ENCODE results near the gene LMBRD2.

Gene LMBRD2

GRCh38 chr5:36108758-36109460, 42.8 kb downstream of the LMBRD2 start:
- Mint-ChIP-seq H3K27ac (no peak overlapping the region), H3K9me3 (no peaks in the 10 kb centered on the region), H3K4me1 (ENCODE audit: low read depth) (peaks cover 5% of the 10 kb centered on the region), H3K27me3 (ENCODE audit: low read depth) (no peaks in the 10 kb centered on the region), H3K36me3 (ENCODE audit: low read depth) (peaks cover 32% of the 10 kb centered on the region), H3K4me3 (no peak overlapping the region)
- no peak for DNase-seq (ENCODE audit: low spot score)

GRCh38 chr5:36105819-36106218, 45.9 kb downstream of the LMBRD2 start:
- peaks cover 32% of the 10 kb centered on the region for H3K36me3 Mint-ChIP-seq (ENCODE audit: low read depth)

GRCh38 chr5:36099748-36100147, 51.9 kb downstream of the LMBRD2 start:
- H3K27ac Mint-ChIP-seq = no peak overlapping the region
- H3K27me3 Mint-ChIP-seq (ENCODE audit: low read depth) = no peaks in the 10 kb centered on the region
- no peaks in the 10 kb centered on the region for H3K4me1 Mint-ChIP-seq (ENCODE audit: low read depth)
- DNase-seq (ENCODE audit: low spot score) = no peak
- H3K36me3 Mint-ChIP-seq (ENCODE audit: low read depth) = peaks cover 3% of the 10 kb centered on the region
- no peak overlapping the region for H3K4me3 Mint-ChIP-seq
- no peaks in the 10 kb centered on the region for H3K9me3 Mint-ChIP-seq

More at GRCh38 chr5:36105819-36106218, 45.9 kb downstream of the LMBRD2 start:
- Mint-ChIP-seq H3K27ac (no peak overlapping the region), H3K4me1 (ENCODE audit: low read depth) (no peaks in the 10 kb centered on the region), H3K9me3 (no peaks in the 10 kb centered on the region), H3K27me3 (ENCODE audit: low read depth) (no peaks in the 10 kb centered on the region), H3K4me3 (no peak overlapping the region)
- DNase-seq (ENCODE audit: low spot score) = no peak

GRCh38 chr5:36096486-36096885, 55.2 kb downstream of the LMBRD2 start:
- DNase-seq (ENCODE audit: low spot score) = no peak
- no peaks in the 10 kb centered on the region for H3K36me3 Mint-ChIP-seq (ENCODE audit: low read depth)
- no peaks in the 10 kb centered on the region for H3K9me3 Mint-ChIP-seq
- no peak overlapping the region for H3K4me3 Mint-ChIP-seq
- H3K27ac Mint-ChIP-seq = no peak overlapping the region
- H3K27me3 Mint-ChIP-seq (ENCODE audit: low read depth) = no peaks in the 10 kb centered on the region
- H3K4me1 Mint-ChIP-seq (ENCODE audit: low read depth) = no peaks in the 10 kb centered on the region

GRCh38 chr5:36089989-36090388, 61.7 kb downstream of the LMBRD2 start:
- DNase-seq (ENCODE audit: low spot score) = no peak
- H3K9me3 Mint-ChIP-seq = no peaks in the 10 kb centered on the region
- H3K4me3 Mint-ChIP-seq = no peak overlapping the region
- no peaks in the 10 kb centered on the region for H3K4me1 Mint-ChIP-seq (ENCODE audit: low read depth)
- H3K27me3 Mint-ChIP-seq (ENCODE audit: low read depth) = no peaks in the 10 kb centered on the region
- no peaks in the 10 kb centered on the region for H3K36me3 Mint-ChIP-seq (ENCODE audit: low read depth)
- H3K27ac Mint-ChIP-seq = no peak overlapping the region

GRCh38 chr5:36079200-36079781, 72.4 kb downstream of the LMBRD2 start:
- H3K4me3 Mint-ChIP-seq = no peak overlapping the region
- H3K9me3 Mint-ChIP-seq = no peaks in the 10 kb centered on the region
- DNase-seq (ENCODE audit: low spot score) = no peak

GRCh38 chr5:36078430-36078829, 73.3 kb downstream of the LMBRD2 start:
- DNase-seq (ENCODE audit: low spot score) = no peak
- Mint-ChIP-seq H3K36me3 (ENCODE audit: low read depth) (no peaks in the 10 kb centered on the region), H3K4me3 (no peak overlapping the region), H3K27ac (no peak overlapping the region), H3K9me3 (no peaks in the 10 kb centered on the region), H3K27me3 (ENCODE audit: low read depth) (peaks cover 17% of the 10 kb centered on the region), H3K4me1 (ENCODE audit: low read depth) (peaks cover 1% of the 10 kb centered on the region)

More at GRCh38 chr5:36079200-36079781, 72.4 kb downstream of the LMBRD2 start:
- Mint-ChIP-seq H3K4me1 (ENCODE audit: low read depth) (no peaks in the 10 kb centered on the region), H3K27me3 (ENCODE audit: low read depth) (peaks cover 20% of the 10 kb centered on the region), H3K27ac (no peak overlapping the region), H3K36me3 (ENCODE audit: low read depth) (no peaks in the 10 kb centered on the region)

GRCh38 chr5:36073595-36074216, 78.0 kb downstream of the LMBRD2 start:
- peaks cover 7% of the 10 kb centered on the region for H3K4me1 Mint-ChIP-seq (ENCODE audit: low read depth)
- no peak overlapping the region for H3K4me3 Mint-ChIP-seq
- no peak for DNase-seq (ENCODE audit: low spot score)
- H3K36me3 Mint-ChIP-seq (ENCODE audit: low read depth) = no peaks in the 10 kb centered on the region
- H3K27me3 Mint-ChIP-seq (ENCODE audit: low read depth) = peaks cover 28% of the 10 kb centered on the region
- H3K9me3 Mint-ChIP-seq = no peaks in the 10 kb centered on the region
- H3K27ac Mint-ChIP-seq = no peak overlapping the region

- DNase-seq (ENCODE audit: low spot score) = no peak
- H3K4me3 Mint-ChIP-seq = peak overlapping the region; percentile 79
- H3K36me3 Mint-ChIP-seq (ENCODE audit: low read depth) = no peaks in the 10 kb centered on the region
- no peaks in the 10 kb centered on the region for H3K9me3 Mint-ChIP-seq
- H3K27ac Mint-ChIP-seq = peak overlapping the region; percentile 45
- peaks cover 7% of the 10 kb centered on the region for H3K4me1 Mint-ChIP-seq (ENCODE audit: low read depth)
- peaks cover 45% of the 10 kb centered on the region for H3K27me3 Mint-ChIP-seq (ENCODE audit: low read depth)
These were observed 80.8 kb downstream of the LMBRD2 start for GRCh38 chr5:36070687-36071571.

- Mint-ChIP-seq H3K36me3 (ENCODE audit: low read depth) (no peaks in the 10 kb centered on the region), H3K4me3 (no peak overlapping the region), H3K27ac (no peak overlapping the region), H3K4me1 (ENCODE audit: low read depth) (peaks cover 7% of the 10 kb centered on the region), H3K9me3 (no peaks in the 10 kb centered on the region), H3K27me3 (ENCODE audit: low read depth) (peaks cover 55% of the 10 kb centered on the region)
- no peak for DNase-seq (ENCODE audit: low spot score)
These were observed 82.9 kb downstream of the LMBRD2 start for GRCh38 chr5:36068751-36069281.

GRCh38 chr5:36066540-36067210, 85.0 kb downstream of the LMBRD2 start, which contains the start of gene UGT3A2:
Gene UGT3A2, minus strand, starts transcription at chr5:36066882. Its CDS starts 93 bp downstream, at chr5:36066789.
- Mint-ChIP-seq H3K27me3 (ENCODE audit: low read depth) (peaks cover 50% of the 10 kb centered on the region), H3K4me1 (ENCODE audit: low read depth) (peaks cover 5% of the 10 kb centered on the region), H3K27ac (no peak within 1 kb of the TSS), H3K4me3 (no peak within 1 kb of the TSS), H3K9me3 (no peaks in the 10 kb centered on the region), H3K36me3 (ENCODE audit: low read depth) (no peaks in the 10 kb centered on the region)
- no peak for DNase-seq (ENCODE audit: low spot score)

- Mint-ChIP-seq H3K27me3 (ENCODE audit: low read depth) (peaks cover 48% of the 10 kb centered on the region), H3K27ac (no peak overlapping the region), H3K36me3 (ENCODE audit: low read depth) (no peaks in the 10 kb centered on the region), H3K4me1 (ENCODE audit: low read depth) (peaks cover under 1% of the 10 kb centered on the region), H3K9me3 (no peaks in the 10 kb centered on the region), H3K4me3 (no peak overlapping the region)
- no peak for DNase-seq (ENCODE audit: low spot score)
These were observed 85.6 kb downstream of the LMBRD2 start for GRCh38 chr5:36066001-36066539.

- peaks cover 18% of the 10 kb centered on the region for H3K27me3 Mint-ChIP-seq (ENCODE audit: low read depth)
- no peak overlapping the region for H3K27ac Mint-ChIP-seq
- H3K36me3 Mint-ChIP-seq (ENCODE audit: low read depth) = no peaks in the 10 kb centered on the region
- no peaks in the 10 kb centered on the region for H3K9me3 Mint-ChIP-seq
- H3K4me1 Mint-ChIP-seq (ENCODE audit: low read depth) = peaks cover 2% of the 10 kb centered on the region
- no peak overlapping the region for H3K4me3 Mint-ChIP-seq
- no peak for DNase-seq (ENCODE audit: low spot score)
These were observed 91.2 kb downstream of the LMBRD2 start for GRCh38 chr5:36060420-36060887.
